Measurements from ENCODE around the gene SLC25A43. TPM values are rescaled to one million over a fixed set of nuclear protein-coding genes. Genes with fewer than 3 reads are reported as not detected.
A peak's percentile ranks its signal among the peaks of the same experiment; 100 is the strongest.

The SLC25A43 gene
- total and polyA plus RNA-seq, 8 donors: 3.2 to 6.5 (median 3.9) TPM

- no peaks in the 10 kb centered on the region for H3K4me1 ChIP-seq
These were observed 20.0 kb downstream of the SLC25A43 start for GRCh38 chrX:119419146-119419545.

GRCh38 chrX:119419898-119420297, 20.8 kb downstream of the SLC25A43 start:
- no peak for ATAC-seq
- Histone ChIP-seq H3K27ac (no peak overlapping the region), H3K36me3 (no peaks in the 10 kb centered on the region), H3K27me3 (no peaks in the 10 kb centered on the region), H3K4me1 (no peaks in the 10 kb centered on the region), H3K4me3 (no peak overlapping the region), H3K9me3 (no peaks in the 10 kb centered on the region)
- intact Hi-C loops (cut with DNase I): no loop called here
- no peak for FAIRE-seq
- WGBS, 2 donors: 66 to 92% methylated on average over 2 of the region's 2 CpGs
- no peak for TF ChIP-seq CTCF (IDR thresholded peaks at IDR 0.05)
- no peak for DNase-seq

More at GRCh38 chrX:119419146-119419545, 20.0 kb downstream of the SLC25A43 start:
- Histone ChIP-seq H3K9me3 (no peaks in the 10 kb centered on the region), H3K4me3 (no peak overlapping the region), H3K27ac (no peak overlapping the region), H3K36me3 (no peaks in the 10 kb centered on the region), H3K27me3 (peaks cover 0 to 4% (median 0%) of the 10 kb centered on the region in 4 donors)
- DNase-seq: no peak
- intact Hi-C loops (cut with DNase I): no loop called here
- ATAC-seq: peak; percentile 58 to 88 (median 67)
- TF ChIP-seq CTCF (IDR thresholded peaks at IDR 0.05): no peak
- WGBS, 2 donors: 26 to 44% methylated on average over 4 of the region's 4 CpGs
- FAIRE-seq: no peak

- Histone ChIP-seq H3K27me3 (no peaks in the 10 kb centered on the region), H3K4me3 (no peak overlapping the region), H3K36me3 (no peaks in the 10 kb centered on the region), H3K4me1 (no peaks in the 10 kb centered on the region), H3K27ac (no peak overlapping the region), H3K9me3 (no peaks in the 10 kb centered on the region)
- intact Hi-C loops (cut with DNase I): no loop called here
- no peak for FAIRE-seq
- TF ChIP-seq CTCF (IDR thresholded peaks at IDR 0.05): no peak
- DNase-seq: no peak
- ATAC-seq: no peak
- 79 to 96% methylated on average over 6 to 7 of the region's 7 CpGs for WGBS, 2 donors
These were observed 22.0 kb downstream of the SLC25A43 start for GRCh38 chrX:119421016-119421705.

- FAIRE-seq (no peak), DNase-seq (no peak), ATAC-seq (no peak)
- Histone ChIP-seq H3K4me1 (no peaks in the 10 kb centered on the region), H3K9me3 (no peaks in the 10 kb centered on the region), H3K27ac (no peak overlapping the region), H3K4me3 (no peak overlapping the region), H3K36me3 (no peaks in the 10 kb centered on the region), H3K27me3 (no peaks in the 10 kb centered on the region)
- intact Hi-C loops (cut with DNase I): no loop called here
- no peak for TF ChIP-seq CTCF (IDR thresholded peaks at IDR 0.05)
- WGBS, 2 donors: 93 to 96% methylated on average over 14 of the region's 14 CpGs
These were observed 24.5 kb downstream of the SLC25A43 start for GRCh38 chrX:119423631-119424030.

- Histone ChIP-seq H3K4me1 (no peaks in the 10 kb centered on the region), H3K4me3 (no peak overlapping the region), H3K9me3 (no peaks in the 10 kb centered on the region), H3K27me3 (no peaks in the 10 kb centered on the region), H3K27ac (no peak overlapping the region), H3K36me3 (no peaks in the 10 kb centered on the region)
- WGBS, 2 donors: 60 to 73% methylated on average over 6 of the region's 6 CpGs
- no peak for TF ChIP-seq CTCF (IDR thresholded peaks at IDR 0.05)
- no peak for ATAC-seq
- no peak for DNase-seq
- no peak for FAIRE-seq
- intact Hi-C loops (cut with DNase I): no loop called here
These were observed 25.9 kb downstream of the SLC25A43 start for GRCh38 chrX:119424999-119425398.
